GM13977 (cell line): ENCODE measurements around the gene KIF27.

Experiments
- DNase-seq: peaks from one replicate; pipeline ENCODE4 v3.0.0; 2012; ENCODE audit warnings: low spot score
- in situ Hi-C: fragments of 300-500 bp; cut with MboI; formaldehyde crosslinking; loops from one replicate; pipeline ENCODE4 v1.12.0; 2022; ENCODE audit warnings: low sequenced_read_pairs, low pct_unique_long_range_greater_than_20kb, mixed read lengths, inconsistent platforms; ENCODE audit not compliant: unreplicated experiment
- TF ChIP-seq, protein P1 (sequence below): IDR thresholded peaks from 2 replicates; pipeline ENCODE4 v1.5.1; 2012; ENCODE audit warnings: mild to moderate bottlenecking, control low read depth; ENCODE audit not compliant: insufficient read depth; ENCODE audit errors: extremely low read depth, missing control alignments

KIF27 gene

DNA sequence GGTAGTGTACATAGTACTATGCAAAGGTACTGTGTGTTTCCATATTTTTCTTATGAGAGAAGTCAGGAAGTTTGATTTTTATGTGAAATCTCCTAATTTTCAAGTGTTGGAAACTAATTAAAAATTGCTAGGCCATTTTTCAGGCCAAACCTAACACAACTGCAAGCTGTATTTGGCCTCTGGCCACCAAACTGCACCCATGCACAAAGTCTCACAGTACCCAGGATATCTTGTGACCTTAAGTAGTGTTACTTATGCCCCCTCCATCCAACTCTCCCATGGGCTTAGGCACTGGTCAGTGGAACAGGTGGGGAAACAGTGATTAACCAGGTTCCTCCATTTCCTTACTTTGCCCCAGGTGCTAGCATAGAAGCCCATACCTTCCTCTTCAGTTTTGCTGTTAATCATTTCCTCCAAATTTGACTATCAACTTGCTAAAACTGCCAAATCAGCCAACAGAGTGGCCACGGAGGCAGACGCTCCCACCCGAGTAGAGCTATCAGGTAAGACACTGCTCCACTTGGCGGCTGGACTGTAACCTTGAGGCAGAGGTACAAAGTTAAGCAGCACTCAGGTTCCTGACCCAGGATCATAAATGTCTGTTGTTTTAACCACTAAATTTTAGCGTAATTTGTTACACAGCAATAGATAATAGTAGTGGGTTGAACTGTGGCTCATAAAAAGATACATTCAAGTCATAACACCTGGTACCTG lies 19.5 kb upstream of the KIF27 start:
- TF ChIP-seq, protein P1, sequence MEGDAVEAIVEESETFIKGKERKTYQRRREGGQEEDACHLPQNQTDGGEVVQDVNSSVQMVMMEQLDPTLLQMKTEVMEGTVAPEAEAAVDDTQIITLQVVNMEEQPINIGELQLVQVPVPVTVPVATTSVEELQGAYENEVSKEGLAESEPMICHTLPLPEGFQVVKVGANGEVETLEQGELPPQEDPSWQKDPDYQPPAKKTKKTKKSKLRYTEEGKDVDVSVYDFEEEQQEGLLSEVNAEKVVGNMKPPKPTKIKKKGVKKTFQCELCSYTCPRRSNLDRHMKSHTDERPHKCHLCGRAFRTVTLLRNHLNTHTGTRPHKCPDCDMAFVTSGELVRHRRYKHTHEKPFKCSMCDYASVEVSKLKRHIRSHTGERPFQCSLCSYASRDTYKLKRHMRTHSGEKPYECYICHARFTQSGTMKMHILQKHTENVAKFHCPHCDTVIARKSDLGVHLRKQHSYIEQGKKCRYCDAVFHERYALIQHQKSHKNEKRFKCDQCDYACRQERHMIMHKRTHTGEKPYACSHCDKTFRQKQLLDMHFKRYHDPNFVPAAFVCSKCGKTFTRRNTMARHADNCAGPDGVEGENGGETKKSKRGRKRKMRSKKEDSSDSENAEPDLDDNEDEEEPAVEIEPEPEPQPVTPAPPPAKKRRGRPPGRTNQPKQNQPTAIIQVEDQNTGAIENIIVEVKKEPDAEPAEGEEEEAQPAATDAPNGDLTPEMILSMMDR: no peak
- in situ Hi-C loops: loop anchor here (25.0 kb wide), 1 partner anchor 222 kb away; no protein-coding TSS in a partner anchor
- no peak for DNase-seq

DNA sequence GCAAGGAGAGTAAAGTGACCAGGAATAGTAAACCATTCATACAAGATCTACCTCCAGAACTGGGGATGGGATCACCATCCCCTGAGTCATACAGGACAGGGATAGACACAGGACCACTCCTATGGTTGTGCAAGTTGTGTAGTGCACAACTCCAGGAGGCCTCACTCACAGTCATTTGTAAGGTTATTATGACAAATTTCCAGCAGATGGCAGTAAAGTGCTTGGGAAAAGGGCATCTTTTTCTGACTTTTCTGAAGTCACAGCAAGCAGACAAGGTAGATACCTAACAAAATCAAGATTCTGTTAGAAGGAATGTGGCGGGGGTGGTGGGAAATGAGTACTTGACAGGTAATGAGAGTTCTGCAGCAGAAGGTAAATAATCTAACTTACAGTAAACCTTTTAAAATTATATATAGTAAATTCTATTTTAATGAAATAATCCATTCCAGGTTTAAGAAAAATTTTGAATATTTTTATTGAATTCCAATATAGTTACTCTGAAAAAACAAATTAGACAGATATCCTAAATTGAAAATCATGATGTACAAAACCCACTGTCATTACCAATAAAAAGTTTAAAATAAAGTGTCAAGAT lies 16.7 kb upstream of the KIF27 start:
- TF ChIP-seq, protein P1: peak; percentile 60
- in situ Hi-C loops: loop anchor here (10.0 to 25.0 kb wide), 2 partner anchors 224 to 377 kb away; no protein-coding TSS in a partner anchor
- DNase-seq: peak; percentile 64

DNA sequence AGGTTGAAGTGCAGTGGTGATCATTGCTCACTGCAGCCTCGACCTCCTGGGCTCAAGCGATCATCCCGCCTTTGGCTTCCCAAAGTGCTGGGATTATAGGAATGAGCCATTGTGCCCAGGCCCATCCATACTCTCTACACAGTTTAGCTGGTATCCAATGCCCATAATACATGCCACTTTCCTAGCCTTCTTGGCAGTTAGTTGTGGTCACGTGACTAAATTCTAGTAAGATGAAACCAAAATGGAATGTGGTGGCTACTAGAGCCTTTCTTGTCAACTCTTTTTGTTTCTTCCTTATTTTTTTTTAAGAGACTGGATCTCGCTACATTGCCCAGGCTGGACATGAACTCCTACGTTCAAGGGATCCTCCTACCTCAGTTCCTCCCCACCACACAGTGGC lies 15.3 kb upstream of the KIF27 start:
- no peak for DNase-seq
- in situ Hi-C loops: loop anchor here (10.0 to 25.0 kb wide), 2 partner anchors 226 to 378 kb away; no protein-coding TSS in a partner anchor
- TF ChIP-seq, protein P1: no peak

DNA sequence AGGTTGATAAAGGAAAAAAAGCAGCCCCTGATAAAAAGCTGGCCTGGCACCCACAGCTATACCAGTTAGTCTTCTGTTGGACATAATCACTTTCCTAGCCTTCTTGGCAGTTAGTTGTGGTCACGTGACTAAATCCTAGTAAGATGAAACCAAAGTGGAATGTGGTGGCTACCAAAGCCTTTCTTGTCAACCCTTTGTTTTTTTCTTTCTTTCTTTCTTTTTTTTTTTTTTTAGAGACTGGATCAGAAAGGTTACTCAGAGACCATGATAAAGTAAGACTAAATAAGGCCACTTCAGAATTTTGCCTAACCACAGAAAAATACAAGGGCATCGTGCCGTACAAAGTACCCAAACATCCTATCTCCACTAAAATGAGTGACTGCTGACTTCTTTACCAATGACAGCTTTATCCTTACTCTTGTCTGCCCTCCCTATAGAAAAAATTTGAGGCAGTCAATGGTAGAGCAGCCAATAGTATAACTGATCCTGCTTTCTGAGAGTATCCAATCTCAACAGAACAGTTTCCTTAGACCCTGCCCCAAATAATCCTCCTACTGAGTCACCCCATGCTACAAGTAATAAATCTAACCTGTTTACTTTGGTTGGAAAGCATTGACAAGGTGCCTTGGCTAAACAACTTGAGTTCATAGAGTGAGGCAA lies 14.2 kb upstream of the KIF27 start:
- in situ Hi-C loops: loop anchor here (10.0 to 25.0 kb wide), 2 partner anchors 227 to 379 kb away; no protein-coding TSS in a partner anchor
- no peak for DNase-seq
- TF ChIP-seq, protein P1: no peak

DNA sequence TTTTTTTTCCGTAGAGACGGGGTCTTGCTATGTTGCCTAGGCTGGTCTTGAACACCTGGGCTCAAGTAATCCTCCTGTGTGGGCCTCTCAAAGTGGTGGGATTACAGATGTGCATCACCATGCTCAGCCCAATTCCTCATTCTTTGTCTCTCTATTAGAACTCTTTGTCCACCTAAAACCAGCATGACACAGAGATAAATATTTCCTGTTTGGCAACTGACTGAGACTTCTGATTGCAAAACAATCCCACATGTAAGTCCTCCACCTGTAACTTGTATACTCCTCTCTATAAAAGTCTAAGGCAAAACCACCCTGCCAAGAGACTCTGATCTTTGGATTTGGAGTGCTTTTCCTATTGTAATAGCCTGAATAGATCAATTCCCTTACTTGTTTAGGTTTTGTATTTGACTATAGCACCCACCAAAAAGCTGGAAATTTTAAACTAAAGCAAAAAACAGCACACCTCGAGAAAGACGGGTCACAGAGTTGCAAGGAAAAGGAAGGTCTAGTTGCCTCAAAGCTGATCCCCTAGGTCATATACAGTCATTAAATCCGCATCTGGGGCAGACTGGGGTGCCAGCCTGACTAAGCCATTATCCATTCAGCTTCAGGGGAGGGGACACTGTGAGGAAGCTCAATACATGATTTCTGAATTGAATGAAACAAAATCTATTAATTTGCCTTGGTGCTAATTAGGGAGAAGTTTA lies 13.5 kb upstream of the KIF27 start:
- TF ChIP-seq, protein P1: no peak
- in situ Hi-C loops: loop anchor here (10.0 to 25.0 kb wide), 2 partner anchors 228 to 380 kb away; no protein-coding TSS in a partner anchor
- DNase-seq: no peak

DNA sequence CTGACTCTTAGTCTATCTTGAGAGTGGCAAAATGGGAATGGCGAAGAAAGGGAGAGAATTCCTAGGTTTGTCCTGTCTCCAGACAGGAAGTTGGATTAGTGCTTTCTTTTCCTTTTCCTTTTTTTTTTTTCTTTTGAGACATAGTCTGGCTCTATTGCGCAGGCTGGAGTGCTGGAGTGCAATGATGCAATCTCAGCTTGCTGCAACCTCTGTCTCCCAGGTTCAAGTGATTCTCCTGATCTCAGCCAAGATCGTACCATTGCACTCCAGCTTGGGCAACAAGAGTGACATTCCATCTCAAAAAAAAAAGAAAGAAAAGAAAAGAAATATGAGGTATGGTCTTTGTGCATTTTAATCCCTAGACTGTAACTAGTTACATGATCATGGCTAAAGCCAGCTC lies 12.6 kb upstream of the KIF27 start:
- TF ChIP-seq, protein P1: no peak
- no peak for DNase-seq
- in situ Hi-C loops: loop anchor here (10.0 to 25.0 kb wide), 2 partner anchors 229 to 381 kb away; no protein-coding TSS in a partner anchor
